ENCODE results near the gene ARHGAP1.

DNA sequence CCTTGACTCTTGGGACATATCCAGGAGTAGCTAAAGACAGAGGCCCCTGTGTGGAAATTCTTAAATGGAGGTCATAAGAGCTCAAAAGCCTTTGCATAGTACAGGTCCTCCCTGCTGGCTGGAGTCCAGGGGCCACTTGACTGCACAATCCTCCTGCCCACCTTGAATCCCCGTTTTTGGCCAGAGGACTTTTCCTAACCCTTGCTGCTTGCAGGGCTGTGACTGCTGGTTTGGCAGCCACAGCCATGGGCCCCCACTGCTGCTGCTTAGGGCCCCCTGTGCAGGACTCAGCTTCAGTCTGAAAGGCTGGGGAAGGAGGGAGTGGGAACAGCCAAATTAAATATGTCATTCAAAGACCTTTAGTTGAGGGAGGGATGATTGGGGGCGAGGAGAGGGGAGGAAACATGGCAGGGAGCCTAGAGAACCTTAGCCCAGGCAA is 33.4 kb downstream of the ARHGAP1 start:
- TF ChIP-seq POLR2A (IDR thresholded peaks at IDR 0.05) = no peak
- TF ChIP-seq, protein P1, sequence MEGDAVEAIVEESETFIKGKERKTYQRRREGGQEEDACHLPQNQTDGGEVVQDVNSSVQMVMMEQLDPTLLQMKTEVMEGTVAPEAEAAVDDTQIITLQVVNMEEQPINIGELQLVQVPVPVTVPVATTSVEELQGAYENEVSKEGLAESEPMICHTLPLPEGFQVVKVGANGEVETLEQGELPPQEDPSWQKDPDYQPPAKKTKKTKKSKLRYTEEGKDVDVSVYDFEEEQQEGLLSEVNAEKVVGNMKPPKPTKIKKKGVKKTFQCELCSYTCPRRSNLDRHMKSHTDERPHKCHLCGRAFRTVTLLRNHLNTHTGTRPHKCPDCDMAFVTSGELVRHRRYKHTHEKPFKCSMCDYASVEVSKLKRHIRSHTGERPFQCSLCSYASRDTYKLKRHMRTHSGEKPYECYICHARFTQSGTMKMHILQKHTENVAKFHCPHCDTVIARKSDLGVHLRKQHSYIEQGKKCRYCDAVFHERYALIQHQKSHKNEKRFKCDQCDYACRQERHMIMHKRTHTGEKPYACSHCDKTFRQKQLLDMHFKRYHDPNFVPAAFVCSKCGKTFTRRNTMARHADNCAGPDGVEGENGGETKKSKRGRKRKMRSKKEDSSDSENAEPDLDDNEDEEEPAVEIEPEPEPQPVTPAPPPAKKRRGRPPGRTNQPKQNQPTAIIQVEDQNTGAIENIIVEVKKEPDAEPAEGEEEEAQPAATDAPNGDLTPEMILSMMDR (IDR thresholded peaks at IDR 0.05) = no peak

Measured in adrenal gland (tissue), 5 donors.